D341Med (cell line): ENCODE results near the gene PRB4.
"Not testable (repeated sequence)": the region's sequence is repeated elsewhere in the genome, so short reads cannot be mapped to it uniquely, and the experiment has no call there.

Source experiments
- DNase-seq: peaks from one replicate; pipeline ENCODE4 v3.0.0; 2012; ENCODE audit warnings: low spot score

PRB4 gene

DNA sequence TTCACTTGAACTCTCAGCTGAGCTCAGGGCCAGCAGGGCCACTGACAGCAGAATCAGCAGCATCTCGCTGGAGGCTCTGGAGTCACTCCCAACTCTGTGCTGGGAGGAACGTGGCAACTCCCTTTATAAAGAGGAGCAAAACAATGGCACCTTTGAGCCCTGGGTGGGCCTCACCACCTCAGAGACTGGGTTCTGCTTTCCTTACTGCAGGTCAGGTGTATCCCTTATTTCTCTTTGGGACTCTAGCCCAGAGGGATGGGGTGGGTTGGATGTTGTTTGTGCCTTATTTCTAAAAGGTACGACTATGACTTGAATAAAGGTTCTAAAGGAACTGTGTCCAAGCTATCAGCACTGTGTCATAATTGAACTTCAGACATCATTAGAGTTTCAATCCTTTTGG is at the start of gene PRB4:
Gene PRB4, minus strand, starts transcription at position 101 of the 400 bp plus-strand sequence. Its CDS starts 38 bp downstream, at position 63.
- no peak for DNase-seq

DNA sequence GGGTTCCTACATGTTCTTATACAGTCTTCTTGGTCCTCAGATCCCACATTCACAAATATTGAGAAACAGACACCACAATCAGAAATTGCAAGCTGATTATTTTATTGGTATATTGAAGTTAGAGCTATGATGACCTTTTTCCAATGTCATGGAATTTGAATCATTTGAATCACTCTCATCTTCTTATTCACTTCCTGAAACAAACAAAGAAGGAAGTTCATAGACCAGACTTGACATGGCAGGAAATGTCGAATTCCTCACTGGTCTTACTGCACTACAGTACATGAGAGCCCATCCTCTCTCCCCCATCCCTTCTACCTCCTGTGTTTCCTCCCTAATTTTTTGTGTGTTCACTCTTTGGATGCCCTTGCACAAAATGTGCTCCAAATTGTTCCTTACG is 41.5 kb upstream of the PRB4 start:
- not testable (repeated sequence) for DNase-seq

DNA sequence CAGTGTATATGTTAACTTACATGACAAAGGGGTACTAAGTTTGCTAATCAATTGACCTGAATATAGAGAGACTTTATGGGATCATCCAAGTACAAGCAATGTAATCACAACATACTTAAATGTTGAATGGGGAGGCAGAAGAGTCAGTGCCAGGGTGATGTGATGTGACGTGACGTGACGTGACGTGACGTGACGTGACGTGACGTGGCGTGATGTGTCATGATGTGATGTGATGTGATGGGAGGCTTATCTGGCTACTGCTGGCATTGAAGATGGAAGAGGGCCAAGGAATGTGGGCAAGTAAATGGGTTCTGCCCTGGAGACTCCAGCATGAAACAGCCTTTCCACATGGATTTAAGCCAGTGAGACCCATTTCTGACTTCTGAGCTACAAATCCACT is 38.2 kb upstream of the PRB4 start:
- DNase-seq: no peak

DNA sequence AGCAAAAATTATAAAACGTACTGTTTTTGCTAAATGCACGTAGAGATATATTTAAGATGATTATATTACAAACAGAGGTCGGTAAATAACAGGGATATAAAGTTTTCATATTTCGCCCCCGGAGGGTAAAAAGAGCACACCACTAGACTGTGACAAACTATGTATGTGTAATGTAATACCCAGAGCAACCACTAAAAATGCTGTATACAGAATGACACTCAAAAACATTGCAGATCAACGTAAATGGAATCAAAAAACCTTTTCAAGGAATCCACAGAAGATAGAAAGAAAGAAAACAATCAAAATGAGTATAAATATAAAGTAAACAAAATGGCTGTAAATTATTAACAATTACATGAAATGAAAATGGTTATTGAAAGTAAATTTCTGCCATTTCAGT is 37.6 kb upstream of the PRB4 start:
- DNase-seq: no peak

DNA sequence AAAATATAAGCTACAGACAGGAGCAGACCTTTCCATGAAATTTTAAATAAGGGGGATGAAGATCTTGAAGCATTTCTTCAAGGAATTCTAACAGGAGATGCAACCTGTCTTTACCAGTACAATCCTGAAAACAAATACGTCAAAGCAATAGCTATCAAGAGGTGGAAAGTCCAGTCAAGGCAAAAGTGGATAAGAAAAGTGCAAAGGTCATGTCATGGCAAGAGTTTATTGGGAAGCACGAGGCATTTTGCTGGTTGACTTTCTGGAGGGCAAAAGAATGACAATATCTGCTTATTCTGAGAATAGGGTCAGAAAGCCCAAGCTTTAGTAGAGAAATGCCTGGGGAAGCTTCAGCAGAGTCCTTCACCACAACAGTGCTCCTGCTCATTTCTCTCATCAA is 34.3 kb upstream of the PRB4 start:
- DNase-seq: no peak

DNA sequence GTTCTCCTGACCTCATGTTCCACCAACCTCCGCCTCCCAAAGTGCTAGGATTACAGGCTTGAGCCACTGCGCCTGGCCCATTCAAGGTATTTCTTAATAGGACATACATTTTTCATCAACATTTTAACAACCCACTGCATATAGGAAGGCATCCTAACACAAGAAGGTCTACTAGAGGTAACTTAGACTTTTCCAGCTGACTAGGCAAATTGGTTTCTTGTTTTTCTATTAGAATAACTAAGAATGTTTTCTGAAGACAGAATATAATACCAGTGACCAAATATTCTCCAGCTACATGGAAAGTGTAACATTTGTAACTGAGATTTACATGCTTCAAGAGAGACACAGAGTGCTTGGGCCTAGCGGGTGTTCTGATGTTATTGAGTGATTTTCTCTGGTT is 14.2 kb upstream of the PRB4 start:
- no peak for DNase-seq

DNA sequence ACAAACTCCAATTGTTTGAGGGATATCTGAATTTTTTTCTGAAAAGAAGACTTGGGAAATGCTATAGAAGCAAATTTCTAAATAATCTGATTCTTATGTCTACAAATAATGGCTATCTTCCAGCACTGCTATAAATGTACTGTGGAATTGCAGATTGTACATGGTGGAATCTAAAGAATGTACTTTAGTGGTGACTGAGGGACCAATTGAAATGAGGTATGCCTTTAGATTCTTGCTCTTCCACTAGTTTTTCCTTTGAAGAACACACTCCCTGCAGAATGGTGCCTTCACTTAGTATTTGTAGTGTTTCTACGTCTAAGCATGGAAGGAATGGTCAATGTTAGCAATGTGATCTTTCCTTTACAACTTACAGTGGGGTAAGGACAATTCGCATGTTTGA is 11.7 kb upstream of the PRB4 start:
- DNase-seq: no peak

DNA sequence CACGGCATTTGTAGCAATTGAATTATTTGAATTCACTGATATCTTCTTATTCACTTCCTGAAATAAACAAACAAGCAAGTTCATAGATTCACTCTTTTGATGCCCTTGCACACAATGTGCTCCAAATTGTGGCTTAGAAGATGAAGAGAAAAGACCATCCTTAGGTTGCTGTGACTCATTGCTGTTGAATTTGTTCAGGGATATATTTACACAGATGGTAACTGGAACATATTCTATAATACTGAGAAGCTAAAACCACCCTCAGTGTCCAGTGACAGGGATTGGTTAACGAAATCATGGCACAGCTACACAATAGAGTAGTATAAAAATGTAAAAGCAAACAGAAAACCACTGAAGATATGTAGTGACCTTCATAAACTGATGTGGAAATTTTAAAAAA is 3.1 kb downstream of the PRB4 start:
- no peak for DNase-seq

DNA sequence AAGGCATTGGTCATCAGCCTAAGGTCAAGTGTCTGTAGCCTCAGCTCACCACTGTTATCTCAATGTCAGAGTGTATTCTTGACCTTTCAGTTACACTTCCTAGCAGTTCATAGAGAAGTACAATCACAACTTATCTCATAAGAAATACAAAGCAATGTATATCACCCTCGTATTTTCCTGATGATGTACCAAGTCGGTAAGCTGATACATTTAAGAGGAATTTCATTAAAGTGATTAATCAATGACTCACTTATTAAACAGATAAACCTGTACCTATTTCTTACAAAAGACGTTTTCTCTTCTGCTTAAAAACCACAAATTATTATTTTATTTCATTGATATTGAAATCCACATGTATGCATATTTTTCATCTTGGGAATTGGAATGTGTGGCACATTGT is 36.8 kb downstream of the PRB4 start:
- no peak for DNase-seq

DNA sequence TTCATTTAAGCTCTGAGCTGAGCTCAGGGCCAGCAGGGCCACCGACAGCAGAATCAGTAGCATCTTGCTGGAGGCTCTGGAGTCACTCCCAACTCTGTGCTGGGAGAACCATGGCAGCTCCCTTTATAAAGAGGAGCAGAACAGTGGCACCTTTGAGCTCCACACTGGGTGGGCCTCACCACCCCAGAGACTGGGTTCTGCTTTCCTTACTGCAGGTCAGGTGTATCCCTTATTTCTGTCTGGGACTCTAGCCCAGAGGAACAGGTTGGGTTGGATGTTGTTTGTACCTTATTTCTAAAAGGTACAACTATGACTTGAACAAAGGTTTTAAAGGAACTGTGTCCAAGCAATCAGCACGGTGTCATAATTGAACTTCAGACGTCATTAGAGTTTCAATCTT is 40.6 kb downstream of the PRB4 start, which contains the start of gene PRB3:
Gene PRB3, minus strand, starts transcription at position 101 of the 400 bp plus-strand sequence. Its CDS starts 38 bp downstream, at position 63.
- DNase-seq: no peak

DNA sequence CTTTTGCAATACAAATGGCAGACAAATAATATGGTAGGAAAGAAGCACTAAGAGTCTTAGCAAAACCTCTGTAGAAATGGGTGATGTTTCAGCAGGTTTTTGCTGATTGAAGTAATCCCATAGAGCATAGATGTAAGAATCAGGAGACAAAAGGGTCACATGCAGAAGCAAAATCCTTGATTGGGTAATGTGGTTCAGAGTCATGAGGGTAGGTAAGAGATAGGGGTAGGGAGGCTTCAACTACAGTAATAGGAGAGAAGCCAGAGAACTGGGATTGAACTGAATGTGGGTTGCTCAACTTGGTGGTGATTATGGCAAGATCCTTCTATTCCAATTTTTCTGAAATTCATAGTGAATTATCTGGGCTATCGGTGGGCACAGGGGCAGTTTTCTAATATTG is 45.7 kb downstream of the PRB4 start:
- DNase-seq: no peak
